WI38 (cell line): Measurements from ENCODE around the gene MYBPC2.
"Not testable (repeated sequence)": the region's sequence is repeated elsewhere in the genome, so short reads cannot be mapped to it uniquely, and the experiment has no call there.

Experiments used
- H3K4me3 ChIP-seq: 2 replicates; pipeline ENCODE4 v1.5.1; 2011; ENCODE audit warnings: low read depth, mild to moderate bottlenecking, control low read depth, low read length
- TF ChIP-seq, protein P1 (sequence below): IDR thresholded peaks from 2 replicates; pipeline ENCODE4 v1.5.1; 2012; ENCODE audit warnings: low read depth, mild to moderate bottlenecking, control low read depth, low read length

The MYBPC2 gene

DNA sequence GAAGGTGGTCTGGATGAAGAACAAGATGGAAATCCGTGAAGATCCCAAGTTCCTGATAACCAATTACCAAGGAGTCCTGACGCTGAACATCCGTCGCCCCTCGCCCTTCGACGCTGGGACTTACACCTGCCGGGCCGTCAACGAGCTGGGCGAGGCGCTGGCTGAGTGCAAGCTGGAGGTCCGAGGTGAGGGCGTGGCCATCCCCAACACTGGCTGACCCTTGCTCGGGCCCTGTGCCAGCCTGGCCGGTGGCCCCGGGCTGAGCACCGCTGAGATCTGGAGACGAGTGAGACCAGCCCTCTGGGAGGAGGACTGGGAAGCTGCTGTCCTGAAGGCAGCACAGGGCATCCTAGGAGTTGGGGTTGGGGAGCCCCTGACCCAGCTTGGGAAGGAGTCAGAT is 31.7 kb downstream of the MYBPC2 start:
- TF ChIP-seq, protein P1, sequence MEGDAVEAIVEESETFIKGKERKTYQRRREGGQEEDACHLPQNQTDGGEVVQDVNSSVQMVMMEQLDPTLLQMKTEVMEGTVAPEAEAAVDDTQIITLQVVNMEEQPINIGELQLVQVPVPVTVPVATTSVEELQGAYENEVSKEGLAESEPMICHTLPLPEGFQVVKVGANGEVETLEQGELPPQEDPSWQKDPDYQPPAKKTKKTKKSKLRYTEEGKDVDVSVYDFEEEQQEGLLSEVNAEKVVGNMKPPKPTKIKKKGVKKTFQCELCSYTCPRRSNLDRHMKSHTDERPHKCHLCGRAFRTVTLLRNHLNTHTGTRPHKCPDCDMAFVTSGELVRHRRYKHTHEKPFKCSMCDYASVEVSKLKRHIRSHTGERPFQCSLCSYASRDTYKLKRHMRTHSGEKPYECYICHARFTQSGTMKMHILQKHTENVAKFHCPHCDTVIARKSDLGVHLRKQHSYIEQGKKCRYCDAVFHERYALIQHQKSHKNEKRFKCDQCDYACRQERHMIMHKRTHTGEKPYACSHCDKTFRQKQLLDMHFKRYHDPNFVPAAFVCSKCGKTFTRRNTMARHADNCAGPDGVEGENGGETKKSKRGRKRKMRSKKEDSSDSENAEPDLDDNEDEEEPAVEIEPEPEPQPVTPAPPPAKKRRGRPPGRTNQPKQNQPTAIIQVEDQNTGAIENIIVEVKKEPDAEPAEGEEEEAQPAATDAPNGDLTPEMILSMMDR: no peak

DNA sequence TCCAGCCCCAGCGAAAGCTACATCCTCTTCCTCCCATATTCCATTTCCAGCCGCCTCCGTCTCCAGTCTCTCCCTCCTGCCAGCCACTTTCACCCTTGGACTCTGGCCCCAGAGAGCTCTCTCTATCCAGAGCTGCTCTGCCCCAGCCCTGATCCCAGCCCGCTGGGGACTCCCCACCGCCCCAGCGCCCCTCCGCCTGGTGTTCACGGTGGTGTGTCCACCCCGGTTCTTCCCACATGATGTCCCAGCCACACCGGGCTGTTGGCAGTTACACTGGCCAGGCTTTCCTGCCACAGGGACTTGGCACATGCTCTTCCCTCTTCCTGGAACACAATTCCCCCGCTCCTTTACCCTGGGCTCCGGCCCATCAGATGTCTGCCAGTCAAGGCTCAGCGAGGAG is 32.3 kb downstream of the MYBPC2 start:
- TF ChIP-seq, protein P1: no peak
- no peak overlapping the region for H3K4me3 ChIP-seq

More for the DNA sequence above, 31.7 kb downstream of the MYBPC2 start:
- H3K4me3 ChIP-seq: no peak overlapping the region

DNA sequence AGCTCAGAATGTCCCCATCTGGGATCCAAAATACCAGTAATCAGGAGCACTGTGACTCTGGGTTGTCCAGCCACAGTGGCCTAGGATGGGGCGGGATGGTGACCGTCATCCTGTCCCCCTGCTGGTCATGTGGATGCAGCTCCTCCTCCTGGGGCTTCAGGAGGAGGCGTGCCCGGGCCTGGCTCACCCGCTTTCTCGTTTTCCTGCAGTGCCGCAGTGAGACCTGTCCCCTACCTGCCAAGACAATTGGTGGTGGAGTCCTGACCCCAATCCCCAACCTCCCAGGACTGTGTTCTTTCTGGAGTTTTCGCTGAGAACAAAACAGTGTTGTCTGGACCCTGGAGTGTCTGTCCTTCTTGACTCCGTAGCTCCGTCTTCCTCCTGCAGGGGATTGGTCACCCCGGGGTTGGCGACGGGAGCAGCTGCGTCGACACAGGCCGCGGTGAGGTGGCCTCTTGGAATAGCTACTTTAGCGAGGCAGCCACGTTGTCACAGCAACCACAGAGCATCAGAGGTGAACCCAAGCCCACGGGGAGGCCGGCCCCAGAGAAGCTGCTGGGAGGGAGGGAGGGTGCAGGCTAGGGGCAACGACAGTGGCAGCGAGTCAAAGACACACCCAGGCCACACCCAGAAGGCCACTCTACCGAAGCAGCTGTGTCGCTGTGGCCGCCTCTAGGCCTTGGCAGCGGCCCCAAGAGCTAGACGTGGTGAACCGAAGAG is 33.5 kb downstream of the MYBPC2 start:
- no peak overlapping the region for H3K4me3 ChIP-seq
- TF ChIP-seq, protein P1: no peak

DNA sequence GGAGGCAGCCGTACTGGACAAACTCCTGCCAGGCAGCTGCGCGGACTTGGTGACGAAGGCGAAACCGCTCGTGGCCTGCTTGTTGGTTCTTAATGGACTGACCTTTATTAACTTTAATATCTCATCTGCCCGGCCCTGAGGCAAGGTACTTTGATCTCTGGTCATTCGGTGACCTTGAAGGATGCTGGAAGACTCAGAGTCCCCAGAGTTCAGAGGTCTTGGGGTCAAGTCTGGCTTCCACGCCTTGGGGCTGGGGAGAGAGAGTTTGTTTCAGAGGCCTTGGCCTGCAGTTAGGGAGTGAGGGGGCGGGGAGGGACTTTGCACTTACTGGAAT is 34.0 kb downstream of the MYBPC2 start:
- TF ChIP-seq, protein P1: no peak
- no peak overlapping the region for H3K4me3 ChIP-seq

DNA sequence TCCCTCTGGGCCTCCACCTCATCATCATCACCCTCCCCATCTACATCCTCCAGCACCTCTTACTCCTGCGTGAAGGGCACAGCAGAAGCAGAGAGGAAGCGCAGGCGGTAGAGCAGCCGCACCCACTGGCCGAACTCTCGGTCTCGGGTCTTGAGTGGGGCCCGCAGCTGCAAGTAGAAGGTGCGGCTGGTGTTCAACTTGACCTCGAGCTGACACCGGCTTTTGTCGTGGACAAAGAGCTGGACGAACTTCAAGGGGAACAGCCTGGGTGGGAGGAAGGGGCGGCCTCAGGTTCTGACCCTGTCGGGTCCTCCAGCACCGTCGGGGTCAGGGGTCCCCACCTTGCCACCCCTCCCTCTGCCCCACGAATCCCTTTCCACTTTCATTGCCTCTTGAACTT is 34.9 kb downstream of the MYBPC2 start:
- H3K4me3 ChIP-seq: no peak overlapping the region
- TF ChIP-seq, protein P1: no peak

DNA sequence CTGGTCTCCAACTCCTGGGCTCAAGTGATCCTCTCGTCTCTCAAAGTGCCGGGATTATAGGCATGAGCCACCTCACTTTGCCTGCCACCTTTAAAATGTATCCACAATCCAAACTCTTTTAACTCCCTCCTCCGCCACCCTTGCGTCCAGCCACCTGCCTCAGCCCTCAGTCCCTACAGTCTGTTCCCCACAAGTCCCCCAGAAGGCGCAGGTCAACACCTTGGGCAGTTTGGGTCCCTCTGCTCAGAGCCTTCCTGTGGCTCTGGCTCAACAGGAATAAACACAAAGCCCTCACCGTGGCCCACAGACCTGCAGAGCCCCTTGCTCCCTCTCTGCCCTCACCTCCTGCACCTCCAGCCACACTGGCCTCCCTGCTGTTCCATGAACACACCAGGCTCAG is 36.1 kb downstream of the MYBPC2 start:
- TF ChIP-seq, protein P1: no peak
- H3K4me3 ChIP-seq: no peak overlapping the region

DNA sequence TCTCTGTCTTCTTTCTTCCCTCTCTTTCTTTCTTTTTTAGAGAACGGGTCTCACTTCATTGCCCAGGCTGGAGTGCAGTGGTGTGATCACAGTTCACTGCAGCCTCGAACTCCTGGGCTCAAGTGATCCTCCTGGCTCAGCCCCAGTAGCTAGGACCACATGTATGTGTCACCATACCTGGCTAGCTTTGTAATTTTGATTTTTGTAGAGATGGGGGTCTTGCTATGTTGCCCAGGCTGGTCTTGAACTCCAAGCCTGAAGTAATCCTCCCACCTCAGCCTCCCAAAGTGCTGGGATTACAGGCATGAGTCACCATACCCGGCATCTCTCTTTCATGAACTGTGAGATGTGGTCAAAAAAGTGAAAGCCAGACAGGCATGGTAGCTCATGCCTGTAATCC is 40.6 kb downstream of the MYBPC2 start:
- not testable (repeated sequence) for H3K4me3 ChIP-seq

DNA sequence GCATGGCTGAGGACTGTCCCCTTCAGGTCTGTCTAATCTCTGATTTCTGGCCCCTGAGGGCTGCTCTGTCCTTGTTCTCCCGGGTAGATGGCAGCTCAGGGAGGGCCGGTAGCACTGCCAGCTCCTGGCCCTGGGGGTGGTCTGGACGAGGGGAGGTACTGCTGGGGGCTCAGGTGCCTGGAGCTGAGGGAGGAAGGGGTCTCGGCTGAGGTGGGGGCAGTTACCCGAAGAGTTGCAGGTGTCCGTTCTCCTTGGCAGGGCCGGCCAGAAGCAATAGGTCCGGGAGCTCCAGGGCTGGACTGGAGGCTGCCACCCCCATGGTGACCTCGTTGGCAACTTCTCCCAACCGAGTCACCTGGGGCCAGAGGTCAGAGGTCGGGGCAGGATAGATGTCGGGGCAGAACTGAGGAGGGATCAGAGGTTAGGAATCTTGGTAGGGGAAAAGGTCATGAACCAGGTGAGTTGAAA is 42.4 kb downstream of the MYBPC2 start:
- TF ChIP-seq, protein P1: no peak
- no peak overlapping the region for H3K4me3 ChIP-seq
